NB4 (cell line): ENCODE measurements around the gene ELFN2.

Source experiments
- POLR2A ChIP-seq: IDR thresholded peaks from 2 replicates; pipeline ENCODE4 v1.6.1; 2011; ENCODE audit warnings: mild to moderate bottlenecking; ENCODE audit not compliant: insufficient read length; ENCODE audit errors: extremely low read depth
- TF ChIP-seq, protein P1 (sequence below): IDR thresholded peaks from one replicate; pipeline ENCODE4 v1.5.1; 2012; ENCODE audit warnings: low read depth, low read length

DNA sequence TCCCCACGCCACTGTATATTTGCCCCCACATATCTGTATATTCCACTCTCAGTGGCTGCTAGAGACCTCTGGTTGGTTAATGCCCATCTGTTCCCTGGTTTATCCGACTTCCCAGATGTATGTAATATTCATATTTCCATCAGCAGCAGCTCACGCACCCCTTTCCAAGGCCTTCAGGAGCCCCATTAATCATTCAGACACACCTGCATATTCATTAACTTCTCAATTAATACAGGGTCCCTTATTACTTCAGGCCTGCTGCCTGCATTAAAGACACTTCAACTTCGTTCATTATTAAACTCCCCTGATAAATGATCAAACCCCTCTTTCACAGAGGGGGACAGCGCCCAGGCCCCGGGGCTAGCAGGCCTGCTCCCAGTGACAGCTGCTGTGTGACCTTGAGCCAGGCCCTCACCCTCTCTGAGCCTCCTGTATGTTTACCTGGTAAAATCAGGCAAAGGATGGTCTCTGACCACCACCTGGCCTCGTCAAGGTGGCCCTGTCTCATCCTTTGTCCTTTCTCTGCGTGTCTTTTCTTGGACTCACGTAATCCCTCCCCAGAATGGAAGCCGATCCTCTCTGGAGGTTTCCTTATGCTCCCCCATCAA lies 34.5 kb downstream of the ELFN2 start:
- TF ChIP-seq, protein P1, sequence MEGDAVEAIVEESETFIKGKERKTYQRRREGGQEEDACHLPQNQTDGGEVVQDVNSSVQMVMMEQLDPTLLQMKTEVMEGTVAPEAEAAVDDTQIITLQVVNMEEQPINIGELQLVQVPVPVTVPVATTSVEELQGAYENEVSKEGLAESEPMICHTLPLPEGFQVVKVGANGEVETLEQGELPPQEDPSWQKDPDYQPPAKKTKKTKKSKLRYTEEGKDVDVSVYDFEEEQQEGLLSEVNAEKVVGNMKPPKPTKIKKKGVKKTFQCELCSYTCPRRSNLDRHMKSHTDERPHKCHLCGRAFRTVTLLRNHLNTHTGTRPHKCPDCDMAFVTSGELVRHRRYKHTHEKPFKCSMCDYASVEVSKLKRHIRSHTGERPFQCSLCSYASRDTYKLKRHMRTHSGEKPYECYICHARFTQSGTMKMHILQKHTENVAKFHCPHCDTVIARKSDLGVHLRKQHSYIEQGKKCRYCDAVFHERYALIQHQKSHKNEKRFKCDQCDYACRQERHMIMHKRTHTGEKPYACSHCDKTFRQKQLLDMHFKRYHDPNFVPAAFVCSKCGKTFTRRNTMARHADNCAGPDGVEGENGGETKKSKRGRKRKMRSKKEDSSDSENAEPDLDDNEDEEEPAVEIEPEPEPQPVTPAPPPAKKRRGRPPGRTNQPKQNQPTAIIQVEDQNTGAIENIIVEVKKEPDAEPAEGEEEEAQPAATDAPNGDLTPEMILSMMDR = no peak
- TF ChIP-seq POLR2A = no peak
